Tibial nerve (tissue), 3 donors: ENCODE data around the gene RAB8A.

Experiments used
- CTCF ChIP-seq, 5 experiments: fragments of 200-600 bp in 3 of 5; fragments of 450-650 bp in 2 of 5; sonication (generic) in 3 of 5; IDR thresholded peaks; one replicate each; pipeline ENCODE4 v1.5.1; 2016 to 2019; ENCODE audit warnings: antibody characterized with exemption in 5 of 5, mild to moderate bottlenecking in 3 of 5, moderate library complexity in 2 of 5
- POLR2A ChIP-seq, 2 donors: fragments of 450-650 bp; IDR thresholded peaks; one replicate each; pipeline ENCODE4 v1.6.1; 2017; ENCODE audit warnings: antibody characterized with exemption in 2 of 2, mild to moderate bottlenecking in 2 of 2, moderate library complexity in 2 of 2

- TF ChIP-seq POLR2A (IDR thresholded peaks at IDR 0.05) (no peak), CTCF (IDR thresholded peaks at IDR 0.05) (no peak)
Measured at GRCh38 chr19:16127080-16127479, 15.4 kb downstream of the RAB8A start.
